Stimulated activated CD8-positive, alpha-beta memory T cell treated with anti-CD3 and anti-CD28 coated beads, Interleukin-12 subunit alpha, Interleukin-12 subunit beta, amount 100 ng/mL, for 24 hours (primary cell): ENCODE data around the gene KIAA0232.
A peak's percentile ranks its signal among the peaks of the same experiment; 100 is the strongest.

Experiments used
- DNase-seq: peaks from one replicate; pipeline ENCODE4 v3.0.0-alpha.2; 2020; ENCODE audit errors: extremely low read depth

KIAA0232 gene

DNA sequence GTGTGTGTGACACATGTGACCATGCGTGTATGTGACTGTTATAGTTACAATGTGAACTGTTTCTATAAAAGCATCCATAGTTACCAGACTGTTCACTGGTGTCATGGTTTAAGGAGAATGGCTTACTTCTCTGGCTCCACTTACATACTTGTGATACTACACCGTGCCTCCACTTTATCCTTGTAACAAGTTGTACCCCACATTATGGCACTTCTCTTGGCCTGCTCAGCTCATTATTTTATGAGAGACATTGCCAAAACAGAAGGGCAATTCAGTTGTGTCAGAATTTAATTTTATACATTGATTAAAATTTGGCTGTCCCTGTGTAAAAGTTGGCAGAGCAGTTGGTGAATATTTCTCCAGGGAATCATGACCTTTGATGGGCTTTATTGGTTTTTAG lies 64.7 kb downstream of the KIAA0232 start:
- no peak for DNase-seq

DNA sequence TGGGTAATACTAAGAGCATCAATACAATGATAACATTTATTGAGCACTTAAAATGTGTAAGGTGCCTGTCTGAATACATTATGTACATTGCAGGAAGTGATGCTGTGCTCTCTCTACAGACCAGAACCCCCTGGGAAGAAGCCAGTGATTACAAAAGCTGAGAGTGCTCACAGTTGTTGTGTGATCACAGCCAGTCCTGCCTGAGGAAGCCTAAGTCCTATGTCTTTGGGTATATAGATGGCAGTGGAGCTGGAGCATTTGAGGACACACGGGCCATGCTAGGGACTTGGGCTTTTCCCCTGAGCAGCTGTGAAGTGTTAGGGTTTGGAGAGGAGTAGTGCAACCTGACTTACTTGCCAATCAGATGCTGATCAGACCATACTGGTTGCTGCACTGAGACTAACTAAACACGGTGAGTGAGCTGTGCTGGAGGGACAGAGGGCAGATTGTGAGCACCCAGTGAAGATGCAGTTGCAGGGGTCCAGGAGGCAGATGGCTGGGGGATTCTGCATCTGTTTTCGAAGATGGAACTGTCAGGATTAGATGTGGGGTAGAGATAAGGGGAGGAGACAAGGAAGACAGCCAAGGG lies 66.3 kb downstream of the KIAA0232 start:
- no peak for DNase-seq

DNA sequence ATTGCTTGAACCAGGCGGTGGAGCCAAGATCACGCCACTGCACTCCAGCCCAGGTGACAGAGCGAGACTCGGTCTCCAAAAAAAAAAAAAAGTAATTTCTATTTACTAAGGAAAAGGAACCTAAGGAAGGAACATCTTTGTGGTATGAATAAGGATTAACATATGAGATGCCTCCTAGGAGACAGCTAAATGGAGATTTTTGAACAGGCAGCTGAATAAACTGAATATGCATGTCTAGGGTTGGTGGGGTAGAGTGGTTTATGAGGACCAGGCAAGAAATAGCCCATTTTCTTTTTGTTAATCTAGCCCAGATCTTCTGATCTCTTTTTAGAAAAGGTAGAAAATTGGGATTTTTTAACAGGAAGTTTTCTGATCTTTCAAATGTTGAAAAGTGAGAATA lies 67.2 kb downstream of the KIAA0232 start:
- no peak for DNase-seq

DNA sequence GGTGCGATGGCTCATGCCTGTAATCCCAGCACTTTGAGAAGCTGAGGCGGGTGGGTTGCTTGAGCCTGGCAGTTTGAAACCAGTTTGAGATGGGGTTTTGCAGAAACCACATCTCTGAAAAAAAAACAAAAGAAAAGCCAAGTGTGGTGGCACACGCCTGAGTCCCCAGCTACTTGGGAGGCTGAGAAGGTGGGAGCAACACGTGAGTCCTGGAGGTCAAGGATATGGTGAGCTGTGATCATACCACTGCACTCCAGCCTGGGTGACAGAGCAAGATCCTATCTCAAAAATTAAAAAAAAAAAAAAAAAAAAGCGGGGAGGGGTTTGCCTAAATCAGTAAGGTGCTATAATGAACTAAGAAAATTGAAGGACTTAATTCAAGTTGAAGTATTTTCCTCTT lies 68.9 kb downstream of the KIAA0232 start:
- no peak for DNase-seq

DNA sequence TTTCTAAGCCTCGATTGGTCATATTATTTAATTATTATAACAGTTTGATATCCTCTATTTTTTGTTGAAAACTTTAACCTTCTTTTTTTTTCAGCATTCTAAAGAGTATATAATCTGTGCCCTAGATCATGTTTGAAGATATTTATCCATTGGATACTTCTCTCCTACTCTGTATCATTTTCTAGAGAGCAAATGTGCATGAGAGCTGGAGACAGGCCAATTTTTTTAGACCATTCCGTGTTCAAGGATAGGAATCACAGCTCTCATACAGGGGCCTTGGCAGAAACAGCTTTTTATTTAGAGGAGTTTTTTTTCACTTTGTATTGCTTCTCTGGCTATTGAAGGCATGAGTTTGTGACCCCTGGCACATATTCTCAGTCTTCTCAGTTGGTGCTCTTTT lies 69.4 kb downstream of the KIAA0232 start:
- DNase-seq = no peak

DNA sequence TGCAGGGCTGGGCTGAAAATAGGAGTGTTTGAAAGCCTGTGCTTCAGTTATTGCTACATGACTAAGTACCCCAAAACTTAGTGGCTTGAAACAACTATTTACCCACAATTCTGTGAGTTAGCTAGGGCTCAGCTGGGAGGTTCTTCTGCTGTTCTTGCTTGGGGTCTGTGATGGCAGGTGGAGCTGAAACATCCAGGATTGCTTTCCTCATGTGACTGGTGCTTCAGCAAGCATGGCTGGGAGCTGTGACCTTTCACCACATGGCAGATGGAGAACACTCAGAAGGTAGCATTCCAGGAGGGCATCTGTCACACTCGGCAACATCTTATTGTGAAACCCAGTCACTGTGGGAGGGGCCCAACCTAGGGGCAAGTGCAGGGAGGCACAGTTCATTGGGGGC lies 70.1 kb downstream of the KIAA0232 start:
- no peak for DNase-seq

DNA sequence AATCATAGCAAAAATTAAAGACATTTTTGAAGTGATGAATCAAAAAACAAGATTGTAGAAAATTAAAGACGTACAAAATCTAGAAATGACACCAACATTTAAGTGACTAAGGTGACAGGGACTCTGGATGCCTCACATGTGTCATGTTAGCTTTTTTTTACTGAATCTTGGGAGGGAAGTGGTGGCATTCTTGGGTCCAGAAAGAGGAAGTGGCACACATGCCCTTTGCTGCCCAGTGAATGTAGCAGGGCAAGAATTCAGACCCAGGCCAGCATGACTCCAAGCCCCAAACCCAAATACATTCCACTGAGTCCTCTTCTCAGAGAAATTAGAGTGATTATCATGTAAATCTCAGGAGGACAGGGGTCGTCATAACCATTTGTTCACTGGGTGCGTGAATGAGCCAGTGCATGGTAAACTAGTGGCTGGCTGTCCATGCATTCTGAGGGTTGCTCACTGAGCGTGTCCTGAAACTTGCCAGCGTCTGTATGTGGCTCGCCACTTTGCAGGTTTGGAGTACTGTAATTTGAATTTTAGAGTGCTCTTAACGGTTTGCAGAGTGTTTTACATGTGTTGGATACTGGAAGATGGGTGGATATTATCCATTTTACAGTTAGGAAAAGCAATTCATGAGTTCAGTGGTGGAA lies 71.7 kb downstream of the KIAA0232 start:
- DNase-seq = no peak

DNA sequence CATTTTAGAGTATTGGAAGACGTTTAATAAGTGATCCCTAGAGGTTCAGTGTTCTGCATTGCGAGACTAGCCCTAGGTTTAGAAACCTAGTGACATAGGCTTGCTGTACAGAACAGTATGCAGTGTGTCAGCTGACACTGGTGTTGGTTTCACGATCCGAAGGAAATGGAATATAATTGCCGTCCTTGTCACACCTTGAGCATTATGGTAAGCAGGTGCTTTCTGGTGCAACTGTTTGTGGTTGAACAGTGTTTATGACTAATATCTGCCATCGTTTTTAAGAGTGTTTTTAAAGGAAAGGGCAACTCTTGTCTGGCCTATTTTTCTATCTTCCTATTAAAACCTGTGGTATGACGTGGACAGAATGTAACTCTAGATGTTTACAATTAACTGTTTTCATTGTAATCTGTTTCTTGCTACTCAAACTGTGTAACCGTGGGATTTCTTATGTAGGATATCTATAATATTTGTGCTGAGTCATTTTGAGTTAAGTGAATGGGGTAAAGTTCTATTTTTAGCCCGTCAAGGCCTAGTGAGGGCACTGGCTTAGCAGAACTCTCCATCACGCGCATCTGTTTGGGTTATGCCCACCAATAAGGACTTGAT lies 73.3 kb downstream of the KIAA0232 start:
- no peak for DNase-seq

DNA sequence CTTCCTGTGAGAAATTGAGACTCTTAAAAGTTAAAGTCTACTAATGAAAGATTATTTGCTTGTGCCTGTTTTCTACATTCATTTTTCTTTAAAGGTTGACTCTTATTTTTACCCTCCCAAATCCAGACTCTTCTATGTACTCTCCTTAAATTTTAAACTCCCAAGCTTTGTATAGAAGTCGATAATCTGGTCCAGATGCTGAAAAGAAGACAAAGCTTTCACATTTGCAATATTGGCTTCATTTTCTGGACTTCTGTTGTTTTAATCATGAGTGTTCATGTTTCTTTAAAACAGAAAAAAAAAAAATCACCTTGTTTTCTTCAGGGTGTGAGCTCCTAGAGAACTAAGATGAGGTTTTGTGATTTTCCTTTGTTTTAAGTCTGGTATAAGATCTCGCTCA lies 73.9 kb downstream of the KIAA0232 start:
- DNase-seq = no peak

DNA sequence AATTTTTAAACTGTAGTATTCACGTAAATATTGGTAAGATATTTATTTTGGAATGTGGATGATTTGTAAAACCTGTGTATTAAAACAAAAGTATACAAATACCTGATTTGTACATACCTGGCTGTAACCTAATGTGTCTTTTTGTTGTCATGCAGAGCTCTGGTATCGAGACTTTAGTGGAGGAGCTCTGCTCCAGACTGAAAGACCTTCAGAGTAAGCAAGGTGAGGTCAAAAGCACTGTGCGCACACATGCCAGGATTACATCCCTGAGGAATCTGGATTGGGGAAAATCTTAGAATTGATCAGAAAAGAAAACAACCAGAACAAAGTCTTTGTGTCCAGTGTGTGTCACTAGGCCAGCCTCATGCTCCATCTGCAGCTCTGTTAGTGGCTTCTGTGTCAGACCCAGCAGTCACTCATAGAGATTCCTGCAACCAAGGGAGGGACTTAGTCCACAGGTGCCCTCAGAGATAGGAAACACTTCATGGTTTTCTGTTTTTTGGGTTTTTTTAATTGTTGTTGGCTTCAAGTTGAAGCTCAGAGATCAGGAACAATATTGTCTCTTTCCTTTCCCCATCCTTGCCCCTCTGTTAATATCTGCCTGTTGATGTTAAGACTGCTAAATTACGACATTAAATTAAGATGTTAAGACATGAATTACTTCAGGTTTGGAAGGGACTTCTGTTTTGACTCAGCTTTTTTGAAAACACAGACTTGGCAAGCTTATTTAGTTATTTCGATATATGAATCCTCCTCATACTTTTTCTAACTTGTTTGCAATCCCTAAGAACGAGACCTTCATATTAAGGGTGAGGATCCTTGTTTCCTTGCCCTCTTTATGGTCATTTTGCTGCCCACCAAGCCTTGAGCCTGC lies 74.7 kb downstream of the KIAA0232 start:
- DNase-seq = no peak

DNA sequence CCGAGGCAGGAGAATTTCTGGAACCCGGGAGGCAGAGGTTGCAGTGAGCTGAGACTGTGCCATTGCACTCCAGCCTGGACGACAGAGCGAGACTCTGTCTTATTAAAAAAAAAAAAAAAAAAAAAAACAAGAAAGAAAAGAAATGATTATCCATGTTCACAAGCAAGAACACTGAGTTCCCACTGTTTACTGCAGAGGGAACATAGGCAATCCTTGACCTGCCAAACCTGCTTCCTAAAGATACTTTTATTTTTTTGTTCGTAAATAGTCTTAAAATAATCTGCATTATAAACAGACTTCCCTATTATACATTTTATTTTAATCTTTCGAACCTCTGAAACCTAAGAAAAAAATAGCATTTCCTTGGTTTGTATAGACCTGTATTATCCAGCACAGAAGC lies 76.5 kb downstream of the KIAA0232 start:
- no peak for DNase-seq

DNA sequence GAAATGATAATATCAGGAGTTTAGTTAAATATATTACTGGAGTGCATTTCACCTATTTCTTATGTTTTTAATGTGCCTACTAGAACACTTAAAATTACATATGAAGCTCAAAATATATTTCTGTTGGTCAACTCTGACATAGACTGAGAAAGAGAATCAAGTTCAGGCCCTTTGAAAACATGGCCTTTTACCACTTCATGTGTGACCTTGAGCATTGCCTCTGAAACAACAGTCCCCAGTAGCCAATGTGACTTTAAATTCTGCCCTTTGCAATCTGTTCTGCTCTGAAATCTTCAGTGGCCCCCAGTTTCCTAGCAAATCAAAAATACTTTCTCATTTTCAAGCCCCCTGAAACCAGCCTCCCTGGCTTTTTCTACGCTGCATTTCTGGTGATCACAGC lies 77.0 kb downstream of the KIAA0232 start:
- no peak for DNase-seq

DNA sequence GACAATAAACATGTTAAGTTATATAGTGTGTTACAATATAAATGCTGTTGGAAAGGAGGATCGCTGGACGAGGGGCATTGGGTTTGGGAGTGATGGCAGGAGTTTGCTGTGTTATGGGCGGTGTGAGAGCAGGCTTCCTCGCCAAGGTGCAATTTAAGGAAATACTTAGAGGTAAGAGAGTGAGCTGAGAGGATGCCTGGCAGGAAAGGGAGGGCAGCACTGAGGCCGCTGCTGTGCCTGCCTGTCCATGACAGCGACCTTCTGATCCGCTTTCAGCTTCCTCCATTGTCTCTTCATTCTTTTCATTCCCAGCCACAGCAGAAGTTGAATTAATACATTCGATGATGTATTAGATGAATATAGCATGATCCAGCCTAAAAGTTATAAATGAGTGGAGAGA lies 85.9 kb downstream of the KIAA0232 start:
- no peak for DNase-seq

DNA sequence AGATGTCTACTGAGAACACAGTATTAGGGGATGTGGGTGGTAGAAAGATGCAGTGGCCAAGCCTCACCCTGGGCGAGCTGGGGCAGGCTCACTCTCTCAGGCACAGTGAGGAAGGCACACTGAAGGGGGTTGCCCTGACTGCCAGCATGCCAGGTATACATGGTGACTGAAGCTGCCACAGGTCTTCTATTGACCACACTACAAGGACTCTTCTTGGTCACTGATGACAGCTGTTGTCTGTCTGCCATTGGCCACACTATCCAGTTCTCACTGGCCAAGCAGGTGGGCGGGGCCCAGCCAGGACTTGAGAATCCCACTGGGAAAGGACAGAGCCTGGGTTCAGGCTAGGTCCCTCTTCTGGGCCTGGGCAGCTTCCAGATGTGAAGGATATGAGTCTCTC lies 87.4 kb downstream of the KIAA0232 start:
- DNase-seq = no peak

DNA sequence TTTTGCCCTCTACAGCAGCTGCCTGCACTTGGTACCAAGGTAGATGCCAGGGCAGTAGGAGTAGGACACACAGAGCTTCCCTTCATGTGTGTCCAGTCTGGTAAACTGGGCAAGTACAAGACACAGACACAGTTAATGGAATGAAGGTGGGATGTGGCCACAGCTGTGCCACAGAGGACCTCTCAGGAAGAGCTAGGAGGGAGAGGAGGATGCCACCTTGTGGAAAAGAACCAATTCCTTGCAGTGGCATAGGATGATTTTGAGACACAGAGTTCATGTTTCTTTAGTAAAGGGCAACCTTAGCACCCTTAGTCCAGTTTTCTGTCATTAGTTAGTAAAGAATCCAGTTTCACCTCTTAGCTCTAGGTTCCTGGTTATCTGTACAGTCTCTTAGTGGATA lies 90.8 kb downstream of the KIAA0232 start:
- no peak for DNase-seq

DNA sequence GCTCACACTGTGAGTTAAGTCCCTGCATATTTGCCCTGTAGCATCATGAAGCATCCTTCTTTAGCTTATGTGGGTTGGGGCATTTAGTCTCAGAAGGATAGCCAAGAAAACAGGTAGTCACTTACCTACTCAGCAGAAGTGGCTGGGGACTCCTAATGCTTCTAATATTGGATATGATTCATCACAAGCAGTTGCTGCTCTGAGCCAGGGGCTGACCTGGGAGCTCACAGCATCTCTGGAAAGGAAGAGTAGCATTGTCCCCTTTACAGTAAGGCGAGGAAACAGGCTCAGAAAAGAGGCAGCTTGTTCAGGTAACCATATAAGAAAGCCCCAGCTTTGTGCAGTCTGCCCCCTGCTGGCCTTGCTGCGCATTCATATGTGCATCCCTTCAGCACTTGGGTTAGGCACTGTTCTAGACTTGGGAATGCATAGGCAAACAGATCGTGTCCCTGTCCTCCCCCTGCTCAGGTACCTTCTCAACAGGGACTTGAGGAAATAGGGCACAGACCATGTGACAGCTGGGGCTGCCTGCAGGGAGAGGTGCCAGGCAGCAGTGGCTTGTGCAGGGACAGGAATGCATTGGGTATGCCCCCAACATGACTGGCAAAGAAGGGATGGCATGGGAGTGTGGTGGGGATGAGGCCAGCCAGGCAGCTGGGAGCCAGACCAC lies 91.4 kb downstream of the KIAA0232 start:
- peak; percentile 58 for DNase-seq

DNA sequence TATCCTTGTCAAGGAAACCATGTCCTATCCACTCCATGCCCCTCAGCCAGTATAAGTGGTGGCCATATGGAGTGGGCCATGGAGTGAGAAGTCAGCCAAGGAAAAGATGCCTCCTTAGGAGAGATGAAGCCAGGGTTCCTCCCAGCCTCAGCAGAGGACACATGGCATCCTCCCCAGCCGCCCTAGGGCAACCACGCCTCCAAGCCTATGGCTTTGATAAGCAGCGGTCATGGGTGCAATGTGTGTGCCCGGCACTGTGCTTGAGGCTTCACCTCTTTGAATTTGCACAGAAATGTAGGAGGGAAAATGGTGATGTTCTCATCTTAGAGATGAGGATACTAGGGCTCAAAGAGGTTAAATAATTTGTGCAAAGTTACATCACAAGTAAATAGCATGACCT lies 92.5 kb downstream of the KIAA0232 start:
- no peak for DNase-seq

DNA sequence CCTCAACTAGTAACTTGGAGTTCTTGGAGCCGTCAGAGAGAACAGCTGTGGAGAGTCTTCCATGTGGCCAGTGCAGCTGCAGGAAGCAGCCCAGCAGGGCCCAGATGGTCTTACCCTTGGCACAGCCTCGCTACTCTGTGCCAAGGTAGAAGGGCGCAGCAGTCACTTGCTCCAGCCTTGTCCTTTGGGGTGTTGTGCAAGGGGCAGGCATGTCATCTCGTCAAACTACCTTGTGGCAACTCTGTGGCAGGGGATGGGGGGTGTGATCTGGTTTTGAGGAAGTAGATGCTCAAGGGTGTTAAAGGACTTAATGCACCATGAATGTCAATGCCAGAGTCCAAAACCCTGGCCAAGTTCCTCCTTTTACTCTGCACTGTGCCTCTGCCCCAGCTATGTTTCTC lies 92.9 kb downstream of the KIAA0232 start:
- DNase-seq = no peak

DNA sequence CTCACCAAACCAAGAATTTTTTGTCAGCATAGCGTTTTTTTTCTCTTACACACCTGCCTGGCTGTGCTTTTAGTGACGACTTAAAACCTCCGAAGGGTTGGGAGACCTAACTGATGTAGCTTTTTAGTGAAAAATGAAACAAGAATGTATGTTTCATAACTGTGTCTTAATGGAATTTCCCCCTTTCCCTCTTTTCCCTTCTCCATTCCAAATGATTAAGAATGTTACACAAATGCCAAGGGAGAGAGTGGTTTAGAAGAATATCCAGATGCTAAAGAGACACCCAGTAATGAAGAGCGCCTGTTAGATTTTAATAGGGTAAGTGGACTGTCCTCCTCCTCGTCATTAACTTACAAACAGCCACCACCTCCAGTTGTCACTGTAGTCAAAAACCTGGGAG lies 93.9 kb downstream of the KIAA0232 start:
- no peak for DNase-seq

DNA sequence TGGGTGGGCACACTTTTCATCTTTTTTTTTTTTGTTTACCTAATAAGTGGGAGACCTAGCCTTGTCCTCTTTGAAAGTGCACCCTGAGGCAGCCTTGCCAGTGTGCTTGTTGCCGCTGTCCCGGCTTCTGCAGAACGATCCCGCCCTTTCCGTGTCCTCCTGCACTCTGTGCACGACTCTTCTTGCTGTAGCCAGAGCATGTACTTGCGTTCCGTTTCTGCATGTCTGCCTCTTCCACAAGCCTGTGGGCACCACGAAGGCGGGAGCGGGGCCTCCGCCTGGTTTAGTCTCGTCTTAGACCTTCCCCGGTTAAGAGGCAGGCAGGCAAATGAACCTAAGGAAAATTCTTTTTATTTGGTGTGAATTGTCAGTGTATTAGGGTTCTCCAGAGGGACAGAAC lies 94.5 kb downstream of the KIAA0232 start:
- DNase-seq = no peak

DNA sequence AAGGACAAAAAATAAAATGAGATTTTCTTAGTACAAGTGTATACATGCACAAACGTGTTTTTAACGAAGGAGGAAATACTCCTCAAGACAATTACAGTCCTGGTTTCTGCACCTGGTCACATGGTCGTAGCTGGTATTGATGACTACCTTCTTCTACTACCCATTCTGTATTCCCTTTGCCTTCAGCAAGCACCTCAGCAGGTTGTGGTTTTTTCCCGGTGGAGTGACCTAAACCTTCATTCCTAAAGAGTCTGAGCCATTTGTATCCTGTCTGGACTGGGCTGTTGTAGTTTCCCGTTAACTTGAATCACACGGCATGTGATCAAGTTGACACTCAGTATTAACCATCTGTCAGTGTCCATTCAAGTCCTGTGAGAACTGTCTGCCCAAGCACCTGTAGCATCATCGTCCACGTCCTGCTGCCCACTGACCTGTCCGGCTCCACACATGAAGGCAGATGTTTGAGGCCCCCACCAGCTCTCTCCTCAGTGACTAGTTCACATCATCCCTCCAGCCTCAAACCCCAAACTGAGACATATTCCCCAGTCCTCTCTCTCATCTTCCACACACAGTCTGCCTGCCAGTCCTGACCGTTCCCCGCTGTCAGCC lies 96.0 kb downstream of the KIAA0232 start:
- no peak for DNase-seq

DNA sequence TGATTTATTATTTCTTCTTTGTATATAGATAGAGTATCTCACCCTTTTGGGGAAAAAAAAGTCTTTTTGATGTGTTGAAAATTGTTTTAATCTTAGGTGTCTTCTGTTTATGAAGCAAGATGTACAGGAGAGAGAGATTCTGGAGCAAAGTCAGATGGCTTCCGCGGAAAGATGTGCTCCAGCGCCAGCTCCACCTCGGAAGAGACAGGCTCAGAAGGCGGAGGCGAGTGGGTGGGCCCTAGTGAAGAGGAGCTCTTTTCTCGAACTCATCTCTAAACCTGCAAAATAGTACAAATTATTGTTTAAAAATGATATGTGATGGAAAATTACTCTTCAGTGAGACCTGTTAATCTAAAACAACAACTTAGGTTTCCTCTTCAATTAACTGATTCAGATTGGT lies 98.2 kb downstream of the KIAA0232 start:
- no peak for DNase-seq
